Fibroblast of skin of abdomen (primary cell): ENCODE data around the gene SCCPDH.
"Not testable (repeated sequence)": the region's sequence is repeated elsewhere in the genome, so short reads cannot be mapped to it uniquely, and the experiment has no call there.

Source experiments
- DNase-seq: peaks from one replicate; pipeline ENCODE4 v3.0.0-alpha.2; 2013

Gene SCCPDH

DNA sequence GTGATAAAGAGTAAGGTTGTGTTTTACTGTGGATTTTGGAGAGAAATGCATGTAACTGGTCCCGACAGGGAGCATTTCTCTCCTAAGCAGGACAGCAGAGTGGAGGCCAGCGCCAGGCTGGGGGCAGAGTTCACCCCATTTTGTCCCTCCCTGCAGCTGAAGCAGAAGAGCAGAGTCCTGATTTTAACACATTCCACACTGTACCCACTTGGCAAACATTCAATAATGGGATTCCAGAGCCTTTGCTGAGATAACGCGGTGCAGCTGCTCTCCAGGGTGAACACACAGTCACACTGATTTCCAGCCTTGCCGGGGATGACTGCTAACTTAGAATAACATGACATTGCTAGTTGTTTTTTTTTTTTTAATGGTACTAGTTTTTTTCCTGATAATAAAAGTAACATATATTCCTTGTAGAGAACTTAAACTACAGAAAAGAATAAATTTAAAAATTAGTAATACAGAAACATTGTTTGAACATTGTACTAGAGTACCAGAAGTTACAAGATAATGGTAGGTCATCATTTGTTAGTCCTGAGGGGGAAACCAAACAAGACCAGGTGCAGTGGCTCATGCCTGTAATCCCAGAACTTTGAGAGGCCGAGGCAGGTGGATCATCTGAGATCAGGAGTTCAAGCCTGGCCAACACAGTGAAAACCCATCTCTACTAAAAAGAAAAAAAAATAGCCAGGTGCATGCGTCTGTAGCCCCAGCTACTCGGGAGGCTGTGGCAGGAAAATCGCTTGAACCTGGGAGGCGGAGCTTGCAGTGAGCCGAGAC lies 77.2 kb downstream of the SCCPDH start:
- DNase-seq, result peak; percentile 12

- DNase-seq, result no peak
These were observed 79.2 kb downstream of the SCCPDH start for GRCh38 chr1:246803373-246803772.

- no peak for DNase-seq
These were observed 79.7 kb downstream of the SCCPDH start for GRCh38 chr1:246803883-246804282.

DNA sequence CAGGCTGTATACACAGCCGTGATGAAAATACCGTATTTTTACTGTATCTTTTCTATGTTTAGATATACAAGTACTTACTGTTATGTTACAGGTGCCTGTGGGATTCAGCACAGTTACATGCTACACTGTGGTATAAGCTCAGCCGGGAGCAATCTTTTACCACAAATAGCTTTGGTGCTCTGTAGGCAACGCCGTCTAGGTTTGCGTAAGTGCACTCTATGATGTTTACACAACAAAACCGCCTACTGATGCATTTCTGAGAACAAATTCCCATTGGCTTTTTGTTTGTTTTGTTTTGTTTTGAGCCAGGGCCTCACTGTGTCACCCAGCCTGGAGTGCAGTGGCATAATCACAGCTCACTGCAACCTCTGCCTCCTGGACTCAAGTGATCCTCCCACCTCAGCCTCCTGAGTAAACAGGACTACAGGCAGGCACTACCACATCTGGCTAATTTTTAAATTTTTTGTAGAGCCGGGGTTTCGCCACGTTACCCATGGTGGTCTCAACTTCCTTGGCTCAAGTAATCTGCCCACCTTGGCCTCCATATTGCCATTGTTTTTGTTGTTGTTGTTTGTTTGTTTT lies 81.0 kb downstream of the SCCPDH start:
- no peak for DNase-seq

DNA sequence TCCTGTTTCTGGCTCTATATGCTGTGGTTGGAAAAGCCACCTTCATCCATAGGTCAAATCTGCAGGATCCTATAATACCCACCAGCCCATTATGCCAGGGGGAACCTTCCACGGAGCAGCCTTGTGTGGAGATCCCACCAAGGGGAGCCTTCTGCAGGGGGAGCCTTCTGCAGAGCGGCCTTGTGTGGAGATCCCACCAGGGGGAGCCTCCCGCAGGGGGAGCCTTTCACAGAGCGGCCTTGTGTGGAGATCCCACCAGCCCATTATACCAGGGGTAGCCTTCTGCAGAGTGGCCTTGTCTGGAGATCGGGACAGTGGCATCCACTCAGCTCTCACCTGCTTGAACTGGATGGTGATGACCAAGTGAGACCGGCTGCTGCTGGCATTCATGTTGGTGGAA lies 85.3 kb downstream of the SCCPDH start:
- no peak for DNase-seq

DNA sequence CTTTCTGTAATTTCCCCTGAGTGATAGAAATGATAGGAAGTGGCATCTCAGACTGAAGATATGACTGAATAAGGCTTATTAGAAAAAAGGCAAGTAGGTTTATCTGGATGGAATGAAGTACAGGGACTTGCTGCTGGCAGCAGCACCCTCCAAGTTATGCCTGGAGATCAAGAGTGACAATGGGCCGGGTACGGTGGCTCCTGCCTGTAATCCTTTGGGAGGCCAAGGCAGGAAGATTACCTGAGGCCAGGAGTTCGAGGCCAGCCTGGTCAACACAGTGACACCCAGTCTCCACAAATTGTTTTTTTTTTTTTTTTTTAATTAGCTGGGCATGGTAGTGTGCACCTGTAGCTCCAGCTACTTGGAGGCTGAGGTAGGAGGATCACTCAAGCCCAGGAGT lies 87.8 kb downstream of the SCCPDH start:
- no peak for DNase-seq

- not testable (repeated sequence) for DNase-seq
These were observed 89.1 kb downstream of the SCCPDH start for GRCh38 chr1:246813325-246813724.

DNA sequence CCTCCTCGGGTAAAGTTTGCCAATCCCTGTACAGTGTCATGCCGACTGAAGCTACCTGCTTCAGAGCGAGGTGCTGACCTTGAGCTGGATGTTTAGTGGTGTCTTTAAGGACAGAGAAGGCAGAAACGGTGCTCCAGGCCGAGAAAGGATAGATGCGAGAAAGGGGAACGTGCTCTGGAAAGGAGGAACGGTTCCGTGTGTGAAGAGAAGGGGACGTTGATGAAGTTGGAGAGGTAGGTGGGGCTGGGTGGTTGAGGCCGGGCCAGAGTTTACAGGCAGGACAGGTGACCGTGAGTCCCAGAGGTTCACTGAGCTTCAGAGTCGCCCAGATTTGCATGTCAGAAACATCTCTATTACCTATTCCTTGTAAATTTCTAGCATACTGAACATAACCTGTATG lies 90.7 kb downstream of the SCCPDH start:
- DNase-seq, result no peak

- DNase-seq, result no peak
These were observed 91.6 kb downstream of the SCCPDH start for GRCh38 chr1:246815693-246816270.
